ENCODE measurements around the gene RAB37. TPM values are rescaled to one million over a fixed set of nuclear protein-coding genes. Genes with fewer than 3 reads are reported as not detected.

The RAB37 gene
- total and polyA plus RNA-seq, 9 of the 15 experiments (the other 6 are each of a cell fraction or from before 2014, with no cell fraction given): 0.03 to 0.27 (median 0.11) TPM; not detected in 4

GRCh38 chr17:74748529-74749278 lies 11.6 kb downstream of the RAB37 start, which contains the start of gene NHERF1 (continued):
- TF ChIP-seq DEAF1 (CRISPR knock-in tag; IDR thresholded peaks at IDR 0.05) (no peak), ZBTB7A (IDR thresholded peaks at IDR 0.05; ENCODE audit: borderline replicate concordance, control insufficient read depth, low read depth, low read length) (peak; percentile 38; the same call in 1 of the 2 replicates), ERF (CRISPR knock-in tag; IDR thresholded peaks at IDR 0.05) (no peak), CREB1 (IDR thresholded peaks at IDR 0.05) (no peak), CREB1 (CRISPR knock-in tag; IDR thresholded peaks at IDR 0.05) (no peak), BRF2 (IDR thresholded peaks at IDR 0.05; ENCODE audit: borderline replicate concordance, insufficient read depth, insufficient read length) (no peak), CBX1 (IDR thresholded peaks at IDR 0.05; ENCODE audit: low read depth) (no peak), E2F4 (CRISPR knock-in tag; IDR thresholded peaks at IDR 0.05; ENCODE audit: low read depth) (no peak), MEF2A (IDR thresholded peaks at IDR 0.05; ENCODE audit: control insufficient read depth, low read depth, low read length) (no peak), GABPB2 (CRISPR knock-in tag; conservative IDR thresholded peaks at IDR 0.05) (no peak), GATAD2B (IDR thresholded peaks at IDR 0.05; ENCODE audit: borderline replicate concordance) (no peak), LCOR (CRISPR knock-in tag; IDR thresholded peaks at IDR 0.05) (no peak), POLR2AphosphoS2 (IDR thresholded peaks at IDR 0.05; ENCODE audit: low read length) (no peak), CUX1 (CRISPR knock-in tag; IDR thresholded peaks at IDR 0.05) (no peak), UBTF (IDR thresholded peaks at IDR 0.05; ENCODE audit: borderline replicate concordance in 1 of 2, low read depth in 2 of 2, low read length in 2 of 2) (peak; percentile 8 to 37; a peak in 1 of 4 replicates), CC2D1A (IDR thresholded peaks at IDR 0.05) (no peak)

Measured in K562 (cell line).